ENCODE results near the gene ZNF528.

The ZNF528 gene

DNA sequence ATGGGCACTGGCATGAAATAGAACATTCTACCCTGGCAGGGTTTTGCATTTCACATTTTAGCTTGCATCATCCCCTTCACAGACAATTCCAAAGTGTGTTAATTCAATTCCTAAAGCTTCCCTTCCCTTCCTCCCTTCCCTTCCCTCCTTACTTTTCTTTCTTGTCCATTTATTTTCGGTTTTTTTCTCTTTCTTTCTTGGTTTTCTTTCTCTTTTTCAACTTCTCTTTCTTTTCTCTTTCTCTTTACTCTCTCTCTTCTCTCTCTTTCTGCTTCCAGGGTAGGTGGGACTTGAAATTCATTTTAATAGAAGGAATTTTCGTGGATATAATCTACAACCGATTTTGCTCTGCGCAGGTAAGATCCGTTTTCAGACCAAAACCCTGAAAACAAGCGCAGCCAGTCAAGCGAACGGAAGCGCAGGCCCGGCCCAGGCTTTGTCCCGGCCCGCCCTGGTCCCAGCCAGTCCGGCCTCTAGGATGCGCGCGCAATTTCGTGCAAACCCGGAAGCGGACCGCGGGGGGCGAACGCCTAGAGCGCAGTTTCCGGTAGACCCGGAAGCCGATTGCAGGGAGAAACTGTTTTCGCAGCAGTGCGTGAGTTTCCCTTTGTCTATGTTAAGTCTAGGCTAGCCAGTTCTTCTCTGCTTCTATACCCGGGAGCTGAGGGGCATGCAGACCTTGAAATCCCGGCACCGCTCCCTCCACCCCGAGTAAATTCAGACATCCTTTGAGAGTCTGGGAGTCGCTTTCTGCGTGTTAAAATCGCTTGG, at the start of gene ZNF528:
Gene ZNF528, plus strand, starts transcription at position 540 of the 771 bp plus-strand sequence. CDS start 4,165 bp downstream, outside the sequence.
- DNase-seq, result peak; percentile 97

DNA sequence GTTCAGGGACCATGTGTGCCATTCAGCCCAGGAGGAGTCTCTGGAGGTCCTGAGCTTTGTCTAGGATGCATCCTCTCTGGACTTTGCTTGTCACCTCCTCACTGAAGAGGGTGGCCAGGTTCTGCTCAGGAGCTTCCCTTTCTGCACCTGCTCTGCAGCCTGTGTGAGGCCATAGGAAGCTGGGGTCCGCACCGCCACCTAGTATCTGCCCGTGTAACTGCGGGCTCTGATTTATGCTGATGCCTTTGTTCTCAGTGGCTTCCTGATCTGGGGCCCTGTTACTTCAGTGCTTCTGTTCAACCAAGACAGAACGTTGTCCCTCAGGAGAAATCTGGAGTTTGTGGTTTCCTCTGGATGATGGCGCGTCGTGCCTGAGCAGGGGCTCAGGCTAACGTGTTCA, 46.1 kb upstream of the ZNF528 start:
- no peak for DNase-seq

DNA sequence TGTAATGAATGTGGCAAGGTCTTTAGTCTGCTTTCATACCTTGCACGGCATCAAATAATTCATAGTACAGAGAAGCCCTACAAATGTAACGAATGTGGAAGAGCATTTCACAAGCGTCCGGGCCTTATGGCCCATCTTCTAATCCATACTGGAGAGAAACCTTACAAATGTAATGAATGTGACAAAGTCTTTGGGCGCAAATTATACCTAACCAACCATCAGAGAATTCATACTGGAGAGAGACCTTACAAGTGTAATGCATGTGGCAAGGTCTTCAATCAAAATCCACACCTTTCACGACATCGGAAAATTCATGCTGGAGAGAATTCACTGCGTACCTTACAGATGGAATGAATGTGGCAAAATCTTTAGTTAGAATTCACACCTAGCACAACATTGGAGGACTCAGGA, 31.2 kb upstream of the ZNF528 start:
- no peak for DNase-seq

DNA sequence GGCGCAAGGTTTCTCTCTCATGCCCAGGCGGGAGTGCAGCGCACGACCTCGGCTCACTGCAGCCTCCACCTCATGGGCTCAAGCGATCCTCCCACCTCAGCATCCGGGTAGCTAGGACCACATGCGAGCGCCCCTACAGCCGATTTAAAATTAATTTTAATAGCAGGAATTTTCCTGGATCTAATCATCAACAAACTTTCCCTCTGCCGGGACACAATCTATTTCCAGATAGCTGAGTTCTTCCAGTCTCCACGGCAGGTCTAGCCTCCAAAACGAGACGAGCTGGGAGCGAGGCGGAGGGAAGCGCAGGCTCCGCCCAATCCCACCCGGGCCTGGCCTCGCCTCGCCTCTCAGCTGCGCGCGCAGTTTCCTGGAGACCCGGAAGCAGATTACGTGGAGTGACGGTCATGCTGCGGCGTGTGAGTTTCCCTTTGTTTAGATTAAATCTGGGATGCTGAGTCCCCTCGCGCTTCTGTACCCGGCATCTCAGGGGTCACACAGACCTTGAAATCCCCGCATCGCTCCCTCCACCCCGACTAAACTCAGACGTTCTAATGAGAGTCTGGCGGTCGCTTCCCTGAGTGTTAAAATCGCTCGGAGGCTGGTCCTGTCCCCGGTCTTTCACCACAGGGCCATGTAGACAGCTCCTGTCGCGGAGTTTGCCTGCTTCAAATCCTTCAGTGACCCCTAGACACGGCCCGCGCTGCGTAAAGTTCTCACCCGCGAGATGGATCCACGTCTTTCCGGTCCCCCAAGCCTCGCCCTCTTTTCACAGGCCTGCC, 27.9 kb upstream of the ZNF528 start, which contains the start of gene ZNF880:
Gene ZNF880, plus strand, starts transcription at position 365 of the 782 bp plus-strand sequence. Its CDS starts 43 bp downstream, at position 408.
- peak; percentile 89 for DNase-seq

DNA sequence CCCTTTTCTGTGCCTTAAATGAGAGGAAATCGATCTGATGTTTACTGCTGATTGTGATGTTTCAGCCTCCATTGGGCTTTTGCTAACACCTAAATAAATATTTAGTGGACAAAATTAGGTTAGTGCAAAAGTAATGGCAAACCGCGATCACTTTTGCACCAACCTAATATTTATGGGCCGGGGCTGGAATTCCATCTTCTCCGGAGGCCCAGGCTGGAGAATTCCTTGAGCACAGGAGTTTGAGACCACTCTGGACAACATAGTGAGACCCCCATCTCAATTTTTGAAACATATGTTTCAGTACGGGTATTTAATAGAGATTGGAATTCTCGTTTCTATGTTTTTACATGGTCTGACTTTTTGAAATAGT, 27.3 kb upstream of the ZNF528 start:
- DNase-seq, result no peak

DNA sequence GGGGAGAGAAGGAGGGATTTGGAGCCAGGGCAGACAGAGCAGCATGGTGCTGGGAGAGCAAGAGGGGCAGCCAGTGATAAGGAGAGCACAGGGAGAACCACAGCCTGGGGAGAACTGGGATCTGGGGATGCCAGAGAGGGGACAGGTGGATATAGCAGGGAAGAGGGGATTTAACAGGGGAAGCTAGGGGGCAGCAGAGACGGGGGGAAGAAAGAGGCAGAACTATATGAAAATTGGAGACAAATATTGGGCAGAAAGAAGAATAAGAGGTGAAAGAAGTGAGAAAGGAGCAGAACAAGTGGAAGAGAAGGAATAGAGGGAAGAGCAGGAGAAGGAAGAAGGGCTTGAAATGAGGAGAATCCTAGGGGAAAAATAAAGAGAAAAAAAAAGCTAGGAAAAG, 6.5 kb upstream of the ZNF528 start:
- DNase-seq, result no peak

DNA sequence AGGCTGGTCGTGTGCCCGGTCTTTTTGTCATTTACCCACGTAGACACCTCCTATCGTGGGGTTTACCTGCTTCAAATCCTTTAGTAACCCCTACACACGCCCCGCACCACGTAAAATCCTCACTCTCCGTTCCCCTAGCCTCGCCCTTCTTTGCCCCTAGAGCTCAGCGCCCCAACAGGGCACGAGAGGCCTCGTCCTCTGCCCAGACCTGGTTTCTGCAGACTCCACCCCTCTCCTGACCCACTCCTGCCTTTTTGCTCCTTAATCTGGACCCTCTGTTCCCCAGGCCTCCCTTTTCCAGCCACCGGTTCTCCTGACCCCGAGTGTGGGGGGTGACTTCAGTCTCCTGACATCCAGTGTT, 412 bp downstream of the ZNF528 start:
- no peak for DNase-seq

DNA sequence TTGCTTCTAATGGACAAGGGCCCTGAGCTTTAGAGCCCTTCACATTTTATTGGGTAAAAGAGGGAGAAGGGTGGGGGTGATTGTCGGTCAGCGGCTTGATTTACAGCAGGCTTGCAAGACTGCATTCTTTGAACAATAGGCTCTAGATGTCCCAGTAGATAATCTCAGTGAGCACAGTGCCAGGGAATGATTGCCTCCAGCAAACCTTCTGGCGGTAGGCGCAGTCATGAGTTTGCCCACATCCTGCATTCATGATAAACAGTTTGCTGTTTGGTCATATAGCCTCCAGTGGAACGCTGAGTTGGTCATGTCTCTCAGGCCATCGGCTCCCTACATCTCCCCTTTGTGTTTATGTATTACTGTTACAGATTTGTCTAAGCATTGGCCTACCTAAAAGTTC, 12.6 kb downstream of the ZNF528 start:
- DNase-seq, result no peak

DNA sequence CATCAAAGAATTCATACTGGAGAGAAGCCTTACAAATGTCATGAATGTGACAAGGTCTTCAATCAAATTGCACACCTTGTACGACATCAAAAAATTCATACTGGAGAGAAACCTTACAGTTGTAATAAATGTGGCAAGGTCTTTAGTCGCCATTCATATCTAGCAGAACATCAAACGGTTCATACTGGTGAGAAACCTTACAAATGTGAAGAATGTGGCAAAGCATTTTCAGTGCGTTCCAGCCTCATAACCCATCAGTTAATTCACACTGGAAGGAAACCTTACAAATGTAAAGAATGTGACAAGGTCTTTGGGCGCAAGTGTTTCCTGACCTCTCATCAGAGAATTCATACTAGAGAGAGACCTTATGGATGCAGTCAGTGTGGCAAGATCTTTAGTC, 18.1 kb downstream of the ZNF528 start:
- DNase-seq, result no peak

DNA sequence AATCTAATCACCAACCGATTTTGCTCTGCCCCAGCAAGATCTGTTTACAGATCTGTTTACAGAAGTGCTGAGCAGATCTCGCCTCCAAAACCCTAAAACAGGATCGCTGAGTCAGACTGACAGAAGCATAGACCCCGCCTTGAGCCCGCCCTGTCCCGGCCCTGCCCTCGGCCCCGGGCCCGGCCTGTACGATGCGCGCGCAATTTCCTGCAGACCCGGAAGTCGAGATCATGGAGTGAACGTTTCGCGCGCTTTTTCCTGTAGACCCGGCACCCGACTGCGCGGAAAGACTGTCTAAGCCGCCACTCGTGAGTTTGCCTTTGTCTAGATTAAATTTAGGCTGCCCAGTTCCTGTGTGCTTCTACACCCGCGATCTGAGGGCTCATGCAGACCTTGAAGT, 31.3 kb downstream of the ZNF528 start, which contains the start of gene ZNF534:
Gene ZNF534, plus strand, starts transcription at position 212 of the 400 bp plus-strand sequence. CDS start 2,327 bp downstream, outside the sequence.
- DNase-seq, result no peak

DNA sequence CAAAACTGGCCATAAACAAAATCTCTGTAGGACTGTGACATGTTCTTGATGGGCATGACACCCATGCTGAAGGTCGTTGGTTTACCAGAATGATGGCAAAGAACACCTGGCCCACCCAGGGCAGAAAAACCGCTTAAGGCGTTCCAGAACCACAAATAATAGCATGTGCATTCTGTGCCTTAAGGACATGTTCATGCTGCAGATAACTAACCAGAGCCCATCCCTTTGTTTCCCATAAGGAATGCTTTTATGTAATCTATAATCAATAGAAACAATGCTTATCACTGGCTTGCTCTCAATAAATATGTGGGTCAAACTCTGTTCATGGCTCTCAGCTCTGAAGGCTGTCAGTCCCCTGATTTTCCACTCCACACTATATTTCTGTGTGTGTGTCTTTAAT, 44.5 kb downstream of the ZNF528 start:
- no peak for DNase-seq

DNA sequence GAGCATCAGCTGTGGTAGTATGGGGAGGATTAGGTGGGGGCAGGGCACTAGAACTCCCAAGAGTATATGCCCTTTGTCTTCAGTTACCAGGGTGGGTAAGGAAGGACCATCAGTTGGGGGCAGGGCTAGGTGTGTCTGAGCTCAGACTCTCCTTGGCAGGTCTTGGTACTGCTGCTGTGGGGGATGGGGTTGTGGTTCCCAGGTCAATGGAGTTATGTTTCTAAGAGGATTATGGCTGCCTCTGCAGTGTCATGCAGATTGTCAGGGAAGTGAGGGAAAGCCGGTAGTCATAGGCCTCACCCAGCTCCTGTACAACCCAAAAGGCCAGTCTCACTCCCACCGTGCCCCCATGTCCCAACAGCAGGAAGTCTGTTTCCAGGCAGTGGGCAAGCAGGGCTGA, 46.9 kb downstream of the ZNF528 start:
- DNase-seq, result no peak

DNA sequence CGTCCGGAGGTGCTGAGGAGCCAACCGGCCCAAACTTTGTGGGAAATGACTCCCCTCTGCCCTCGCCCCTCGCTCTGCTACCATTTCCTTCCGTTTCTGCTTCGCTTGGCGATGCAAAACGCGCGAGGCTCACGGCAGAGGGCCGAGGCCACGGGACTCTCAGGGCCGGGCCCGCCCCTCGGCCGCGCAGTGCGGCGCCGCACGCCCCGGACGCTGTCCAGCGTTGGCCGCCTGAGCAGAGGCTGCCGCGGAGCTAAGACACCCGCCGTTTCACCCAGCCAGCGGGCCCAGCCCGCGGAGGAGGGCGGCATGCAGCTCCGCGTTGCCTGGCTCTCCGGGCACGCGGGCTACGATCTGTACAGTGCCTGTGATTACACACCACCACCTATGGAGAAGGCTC, 53.6 kb downstream of the ZNF528 start:
- no peak for DNase-seq

DNA sequence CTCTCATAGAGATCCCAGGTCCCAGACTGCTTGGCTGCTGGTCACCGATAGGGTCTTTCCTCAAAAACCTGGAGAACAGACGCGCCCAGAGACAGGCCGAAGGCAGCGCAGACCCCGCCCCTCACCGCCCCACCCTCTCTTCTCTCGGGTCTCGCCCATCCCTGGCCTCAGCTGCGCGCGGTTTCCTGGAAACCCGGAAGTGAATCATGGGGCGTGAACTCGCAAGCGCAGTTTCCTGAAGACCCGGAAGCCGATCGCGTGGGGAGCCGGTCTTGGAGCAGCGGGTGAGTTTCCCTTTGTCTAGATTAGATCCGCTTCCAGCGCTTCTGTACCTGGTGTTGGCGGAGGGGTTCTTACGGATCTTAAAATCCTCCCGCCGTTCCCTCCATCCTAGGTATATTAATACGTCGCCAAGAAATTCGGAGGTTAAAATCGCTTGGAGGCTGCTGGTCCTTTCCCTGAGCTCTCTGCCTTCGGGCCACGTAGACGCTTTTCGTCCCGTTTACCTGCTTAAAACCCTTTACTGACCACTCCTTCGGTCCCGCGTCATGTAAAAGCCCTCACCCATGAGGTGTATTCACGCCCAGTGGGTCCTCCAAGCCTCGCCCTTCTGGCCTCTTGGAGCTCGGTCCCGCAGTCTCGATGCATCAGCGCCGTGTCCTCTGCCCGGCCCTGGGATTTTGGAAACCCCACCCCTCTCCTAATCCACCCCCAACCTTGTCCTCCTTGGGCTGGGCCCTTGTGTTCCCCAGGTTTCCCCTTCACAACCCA, 55.9 kb downstream of the ZNF528 start, which contains the start of gene ZNF578:
Gene ZNF578, plus strand, starts transcription at position 230 of the 771 bp plus-strand sequence. CDS start 48,293 bp downstream, outside the sequence.
- DNase-seq, result peak; percentile 60

DNA sequence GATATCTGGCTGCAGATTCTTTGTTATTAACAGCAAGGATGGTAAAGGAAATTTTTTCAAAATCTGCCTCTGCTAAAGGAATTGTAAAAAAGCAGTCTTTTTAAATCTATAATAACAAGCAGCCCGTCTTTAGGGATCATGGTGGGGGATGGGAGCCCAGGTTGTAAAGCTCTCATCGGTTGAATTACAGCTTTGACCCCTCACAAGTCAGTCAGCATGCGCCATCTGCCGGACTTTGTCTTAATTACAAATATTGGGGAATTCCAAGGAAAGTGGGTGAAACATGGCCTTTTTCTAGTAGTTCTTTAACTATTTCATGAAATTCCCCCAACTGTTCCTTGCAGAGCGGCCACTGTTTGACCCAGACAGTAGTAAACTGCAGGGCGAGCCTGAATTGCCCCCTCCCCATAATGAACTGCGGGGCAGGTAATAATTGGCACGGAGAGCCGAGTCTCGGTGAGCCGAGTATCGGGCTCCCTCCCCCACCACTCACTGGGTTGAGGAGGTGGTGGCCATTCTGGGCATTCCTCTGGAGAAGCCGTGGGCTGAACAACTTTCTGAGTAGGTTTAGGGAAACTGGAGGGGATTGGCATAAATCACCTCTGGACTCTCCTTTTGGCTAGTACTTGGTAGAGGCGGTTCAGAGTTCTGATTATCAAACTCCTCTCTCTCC, 67.3 kb downstream of the ZNF528 start:
- no peak for DNase-seq
